Activated naive CD4-positive, alpha-beta T cell treated with anti-CD3 and anti-CD28 coated beads, Interleukin-2, amount 10 ng/mL, durations not matched to agents 7 days and 5 days (primary cell): ENCODE results near the gene ACOT13.
"Not testable (repeated sequence)": the region's sequence is repeated elsewhere in the genome, so short reads cannot be mapped to it uniquely, and the experiment has no call there.

Experiments
- CTCF ChIA-PET: fragments of 350-600 bp; sonication (Branson Sonifier 250); formaldehyde crosslinking; loops from one replicate; lab custom pipeline; 2021; ENCODE audit warnings: antibody characterized with exemption; lab: Charles Lee
- DNase-seq: peaks from one replicate; pipeline ENCODE4 v3.0.0-alpha.2; 2020
- H3K27ac Mint-ChIP-seq: one replicate; pipeline ENCODE4 v1.8.0; 2021; ENCODE audit warnings: mild to moderate bottlenecking, moderate library complexity, mixed read lengths
- H3K27me3 Mint-ChIP-seq: one replicate; pipeline ENCODE4 v1.8.0; 2021; ENCODE audit warnings: mild to moderate bottlenecking, mixed read lengths
- H3K36me3 Mint-ChIP-seq: one replicate; pipeline ENCODE4 v1.8.0; 2021; ENCODE audit warnings: mixed read lengths
- H3K4me1 Mint-ChIP-seq: one replicate; pipeline ENCODE4 v1.8.0; 2021; ENCODE audit warnings: mixed read lengths
- H3K4me3 Mint-ChIP-seq: one replicate; pipeline ENCODE4 v1.8.0; 2021; ENCODE audit warnings: mild to moderate bottlenecking, moderate library complexity, mixed read lengths
- H3K9me3 Mint-ChIP-seq: one replicate; pipeline ENCODE4 v1.8.0; 2021; ENCODE audit warnings: mixed read lengths

Gene ACOT13

DNA sequence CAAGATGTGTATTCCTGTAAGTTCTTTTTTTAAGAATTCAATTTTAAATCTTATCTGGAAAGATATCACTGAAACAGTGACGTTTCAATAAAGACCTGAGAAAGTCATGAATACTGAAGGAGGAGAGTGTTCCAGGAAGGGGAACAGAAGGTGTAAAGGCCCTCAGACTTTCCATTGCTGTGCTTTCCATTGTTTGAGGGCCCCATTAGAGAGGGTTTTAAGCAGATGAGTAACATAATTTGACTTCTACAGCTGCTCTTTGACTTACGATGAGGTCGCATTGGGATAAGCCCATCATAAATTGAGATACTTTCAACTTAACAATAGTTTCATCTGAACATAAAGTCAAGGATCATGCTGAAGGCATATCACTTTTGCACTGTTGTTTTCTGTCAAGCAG is 24.7 kb downstream of the ACOT13 start:
- CTCF ChIA-PET = interaction anchor here (1.1 to 2.0 kb wide), 3 partner anchors 108 to 334 kb away, joined by 3 to 6 read pairs (median 4); no protein-coding TSS in a partner anchor
- Mint-ChIP-seq H3K36me3 (peaks cover 3% of the 10 kb centered on the region), H3K4me1 (peaks cover 10% of the 10 kb centered on the region), H3K4me3 (no peak overlapping the region), H3K27me3 (no peaks in the 10 kb centered on the region), H3K27ac (no peak overlapping the region), H3K9me3 (no peaks in the 10 kb centered on the region)
- no peak for DNase-seq

DNA sequence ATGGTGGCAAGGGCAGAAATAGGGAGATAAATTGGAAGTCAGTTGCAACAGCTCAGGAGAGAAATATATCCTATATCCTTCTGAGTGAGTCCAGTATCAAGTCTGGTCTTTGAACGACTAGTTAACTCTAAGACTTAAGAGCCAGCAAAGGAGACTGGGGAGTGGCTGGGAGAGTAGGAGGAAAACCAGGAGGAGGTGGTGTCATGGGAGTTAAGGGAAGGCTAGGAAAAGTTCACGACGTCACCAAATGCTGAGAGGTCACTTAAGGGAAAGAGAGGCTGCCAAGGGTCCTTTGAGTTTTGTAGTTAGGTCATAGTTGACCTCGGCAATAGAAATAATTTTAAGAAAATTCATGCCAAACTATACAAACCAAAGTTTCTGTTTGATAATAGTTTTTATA is 25.1 kb downstream of the ACOT13 start:
- peaks cover 10% of the 10 kb centered on the region for H3K4me1 Mint-ChIP-seq
- H3K27ac Mint-ChIP-seq = no peak overlapping the region
- no peaks in the 10 kb centered on the region for H3K27me3 Mint-ChIP-seq
- H3K4me3 Mint-ChIP-seq = no peak overlapping the region
- DNase-seq = no peak
- CTCF ChIA-PET = interaction anchor here (1.1 to 2.0 kb wide), 3 partner anchors 108 to 334 kb away, joined by 3 to 6 read pairs (median 4); no protein-coding TSS in a partner anchor
- no peaks in the 10 kb centered on the region for H3K9me3 Mint-ChIP-seq
- H3K36me3 Mint-ChIP-seq = peaks cover 3% of the 10 kb centered on the region

DNA sequence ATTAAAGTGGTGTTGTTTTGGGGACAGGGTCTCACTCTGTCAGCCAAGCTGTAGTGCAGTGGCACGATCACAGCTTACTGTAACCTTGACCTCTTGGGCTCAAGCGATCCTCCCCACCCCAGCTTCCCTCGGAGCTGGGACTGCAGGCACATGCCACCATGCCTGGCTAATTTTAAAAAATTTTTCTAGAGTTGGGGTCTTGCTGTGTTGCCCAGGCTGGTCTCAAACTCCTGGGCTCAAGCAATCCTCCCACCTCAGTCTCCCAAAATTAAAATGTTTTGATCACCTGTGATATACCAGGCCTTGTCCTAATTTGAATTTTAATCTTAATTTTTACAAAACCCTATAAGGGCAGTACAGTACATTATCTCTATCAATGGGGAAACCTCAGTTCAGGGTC is 25.5 kb downstream of the ACOT13 start:
- H3K9me3 Mint-ChIP-seq = no peaks in the 10 kb centered on the region
- CTCF ChIA-PET = interaction anchor here (1.1 to 2.0 kb wide), 3 partner anchors 109 to 334 kb away, joined by 3 to 6 read pairs (median 4); no protein-coding TSS in a partner anchor
- H3K27ac Mint-ChIP-seq = no peak overlapping the region
- no peak for DNase-seq
- peaks cover 10% of the 10 kb centered on the region for H3K4me1 Mint-ChIP-seq
- no peak overlapping the region for H3K4me3 Mint-ChIP-seq
- H3K27me3 Mint-ChIP-seq = no peaks in the 10 kb centered on the region
- peaks cover under 1% of the 10 kb centered on the region for H3K36me3 Mint-ChIP-seq

DNA sequence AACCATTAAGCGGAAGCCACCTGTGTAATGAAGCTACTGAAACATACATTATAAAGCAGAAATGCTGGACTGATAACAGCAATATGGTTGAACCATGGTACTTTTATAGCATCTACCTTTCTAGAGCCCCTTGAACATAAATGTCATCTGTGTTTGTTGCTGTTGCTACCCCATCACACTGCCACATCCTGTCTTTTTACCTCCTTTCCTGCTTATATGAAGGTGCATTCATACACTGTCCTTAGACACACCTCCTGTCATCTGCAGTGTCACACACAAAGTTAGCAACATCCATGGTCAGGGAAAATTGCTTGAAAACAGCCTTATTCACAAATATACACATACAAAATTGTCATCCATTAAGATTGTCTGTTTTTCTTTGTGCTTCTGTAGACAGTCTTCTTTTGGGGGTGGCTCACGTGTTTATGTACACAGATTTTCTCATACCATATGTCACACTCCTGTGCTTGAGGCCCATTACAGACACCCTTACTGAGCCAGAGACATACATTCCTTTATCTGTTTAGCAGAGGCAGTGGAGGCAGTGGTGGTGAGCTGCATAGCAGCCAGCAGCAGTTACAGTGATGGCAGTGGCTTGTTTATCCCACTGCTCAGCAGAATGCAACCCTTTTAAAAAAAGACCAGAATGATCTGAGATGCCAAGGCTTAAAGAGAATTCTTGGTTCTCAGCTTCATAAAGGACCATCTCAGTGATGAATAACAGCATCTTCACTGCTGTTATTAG is 26.1 kb downstream of the ACOT13 start:
- Mint-ChIP-seq H3K27me3 (no peaks in the 10 kb centered on the region), H3K4me3 (no peak overlapping the region), H3K27ac (peak overlapping the region; percentile 50), H3K9me3 (no peaks in the 10 kb centered on the region), H3K4me1 (peaks cover 10% of the 10 kb centered on the region), H3K36me3 (peaks cover 3% of the 10 kb centered on the region)
- no peak for DNase-seq
- CTCF ChIA-PET = interaction anchor here (2.0 kb wide), 1 partner anchor 111 kb away, joined by 6 read pairs; no protein-coding TSS in a partner anchor

DNA sequence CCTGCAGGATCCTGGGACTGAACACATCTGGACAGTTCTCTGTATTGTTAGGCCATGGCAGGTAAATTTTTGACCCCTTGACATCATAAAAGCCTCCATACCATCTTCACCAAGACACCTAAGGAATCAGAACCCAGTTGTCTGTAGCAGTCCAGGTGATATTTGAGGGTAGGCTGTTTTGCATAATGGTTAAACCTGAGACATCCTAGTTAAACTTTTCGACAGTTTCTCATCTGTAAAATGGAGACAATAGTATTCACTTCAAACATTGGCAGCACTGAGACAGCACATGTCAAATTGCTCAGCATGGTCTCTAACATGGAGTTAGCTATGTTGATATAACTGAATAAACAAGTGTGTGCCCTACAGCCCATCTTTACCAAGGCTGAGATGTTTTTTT is 27.3 kb downstream of the ACOT13 start:
- Mint-ChIP-seq H3K4me1 (peaks cover 10% of the 10 kb centered on the region), H3K4me3 (no peak overlapping the region), H3K36me3 (peaks cover 7% of the 10 kb centered on the region), H3K27ac (no peak overlapping the region), H3K9me3 (no peaks in the 10 kb centered on the region), H3K27me3 (no peaks in the 10 kb centered on the region)
- DNase-seq = no peak
- CTCF ChIA-PET = interaction anchor here (1.1 to 2.0 kb wide), 4 partner anchors 28 to 324 kb away, joined by 3 to 10 read pairs (median 4); partner anchors contain the start of gene TDP2

DNA sequence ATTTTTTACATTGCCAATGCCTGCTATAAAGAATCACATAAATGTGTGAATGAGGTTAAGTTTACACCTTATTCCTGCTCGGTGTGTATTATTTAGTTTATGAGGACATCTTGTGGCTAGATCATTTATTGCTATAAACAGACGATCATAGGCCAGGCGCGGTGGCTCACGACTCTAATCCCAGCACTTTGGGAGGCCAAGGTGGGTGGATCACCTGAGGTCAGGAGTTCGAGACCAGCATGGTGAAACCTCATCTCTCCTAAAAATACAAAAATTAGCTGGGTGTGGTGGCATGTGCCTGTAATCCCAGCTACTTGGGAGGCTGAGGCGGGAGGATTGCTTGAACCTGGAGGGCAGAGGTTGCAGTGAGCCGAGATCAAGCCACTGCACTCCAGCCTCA is 28.8 kb downstream of the ACOT13 start:
- H3K36me3 Mint-ChIP-seq, H3K4me3 Mint-ChIP-seq, H3K27me3 Mint-ChIP-seq, H3K27ac Mint-ChIP-seq, H3K9me3 Mint-ChIP-seq: not testable (repeated sequence)
- H3K4me1 Mint-ChIP-seq = peaks cover 10% of the 10 kb centered on the region
- CTCF ChIA-PET = interaction anchor here (1.5 to 3.1 kb wide), 3 partner anchors 30 to 114 kb away, joined by 4 to 18 read pairs (median 5); partner anchors contain the start of gene TDP2
- peak; percentile 46 for DNase-seq

DNA sequence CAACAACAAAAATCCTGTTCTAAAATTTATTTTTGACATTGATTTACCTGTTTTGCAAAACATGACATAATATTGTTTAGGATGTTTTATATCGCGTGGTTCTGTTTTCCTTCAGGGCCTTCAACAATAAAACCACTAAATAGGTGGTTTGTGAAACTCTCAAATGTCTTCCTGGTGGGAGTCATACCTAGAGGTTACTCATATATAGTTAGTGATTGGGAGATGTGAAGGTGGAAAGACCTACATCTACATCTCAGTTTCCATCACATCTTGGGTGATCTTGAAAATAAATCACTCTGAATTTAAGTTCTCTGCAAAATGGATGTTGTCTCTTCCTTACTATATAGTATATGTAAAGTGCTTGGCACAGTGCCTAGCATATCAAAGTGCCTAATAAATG is 29.2 kb downstream of the ACOT13 start:
- CTCF ChIA-PET = interaction anchor here (1.5 to 3.1 kb wide), 3 partner anchors 30 to 114 kb away, joined by 4 to 18 read pairs (median 5); partner anchors contain the start of gene TDP2
- Mint-ChIP-seq H3K27me3 (no peaks in the 10 kb centered on the region), H3K9me3 (no peaks in the 10 kb centered on the region), H3K4me3 (no peak overlapping the region), H3K27ac (no peak overlapping the region), H3K36me3 (peaks cover 12% of the 10 kb centered on the region), H3K4me1 (peaks cover 10% of the 10 kb centered on the region)
- no peak for DNase-seq

DNA sequence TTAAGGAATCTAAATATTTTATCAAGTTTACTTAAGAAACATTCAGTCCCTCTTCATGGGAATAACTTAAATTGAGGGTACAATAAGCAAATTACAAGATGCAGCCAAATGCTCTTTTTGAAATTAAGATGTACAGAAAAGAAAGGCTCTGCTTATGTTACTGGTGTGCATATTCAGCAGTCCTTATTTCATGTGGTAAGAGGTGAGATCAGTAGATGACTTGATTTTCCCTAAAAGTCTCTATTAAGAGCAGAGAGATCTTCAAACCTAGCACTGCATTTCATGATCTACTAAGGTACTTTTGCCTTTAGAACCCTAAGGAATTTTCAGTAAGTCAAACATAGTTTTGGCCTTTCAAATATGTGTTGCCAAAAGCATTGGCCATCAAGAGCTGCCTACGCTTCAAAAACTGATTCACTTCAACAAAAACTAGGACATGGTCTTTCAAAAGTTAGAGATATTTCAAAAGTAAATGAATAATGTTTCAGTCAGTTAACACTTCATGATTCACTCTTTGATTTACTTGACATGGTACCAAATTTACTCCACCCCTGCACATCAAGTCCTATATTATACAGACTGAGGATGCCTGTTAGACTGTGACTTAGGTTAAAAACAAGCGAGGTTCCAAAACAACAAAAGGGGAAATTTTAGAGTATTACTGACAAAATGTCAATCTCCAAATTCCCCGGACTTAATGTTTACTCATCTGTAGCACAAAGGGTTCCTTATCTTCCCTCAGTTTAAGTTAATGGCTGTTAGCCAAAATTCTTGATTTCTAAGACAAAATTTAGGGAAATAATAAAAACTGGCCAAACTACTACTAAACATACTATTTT is 32.9 kb downstream of the ACOT13 start:
- CTCF ChIA-PET = no interaction called here
- Mint-ChIP-seq H3K4me3 (no peak overlapping the region), H3K27me3 (no peaks in the 10 kb centered on the region), H3K36me3 (peaks cover 36% of the 10 kb centered on the region), H3K27ac (no peak overlapping the region), H3K4me1 (no peaks in the 10 kb centered on the region), H3K9me3 (no peaks in the 10 kb centered on the region)
- no peak for DNase-seq

DNA sequence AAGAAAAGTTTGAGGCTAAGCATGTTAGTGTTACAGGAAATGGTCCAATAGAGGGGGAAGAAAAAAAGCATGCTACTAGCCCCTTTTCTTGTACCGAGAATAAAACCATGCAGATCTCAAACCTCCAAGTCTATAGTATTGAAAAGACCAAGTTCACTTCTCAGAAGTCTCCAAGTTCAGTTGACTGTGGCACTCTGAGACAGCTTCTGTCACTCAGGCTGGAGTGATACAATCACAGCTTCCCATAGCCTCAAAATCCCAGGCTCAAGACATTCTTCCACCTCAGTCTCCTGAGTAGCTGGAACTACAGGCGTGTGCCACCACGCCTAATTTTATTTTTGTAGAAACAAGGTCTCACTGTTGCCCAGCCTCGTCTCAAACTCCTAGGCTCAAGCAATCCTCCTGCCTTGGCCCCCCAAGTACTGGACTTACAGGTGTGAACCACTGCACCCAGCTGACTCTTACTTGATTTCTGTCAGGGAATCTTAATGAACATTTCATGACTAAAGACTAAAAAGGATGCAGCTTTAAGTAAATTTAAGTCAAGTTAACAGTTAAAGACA is 35.9 kb downstream of the ACOT13 start:
- Mint-ChIP-seq H3K9me3 (no peaks in the 10 kb centered on the region), H3K4me3 (no peak overlapping the region), H3K36me3 (peaks cover 59% of the 10 kb centered on the region), H3K27ac (peak overlapping the region; percentile 33), H3K4me1 (peaks cover 5% of the 10 kb centered on the region), H3K27me3 (no peaks in the 10 kb centered on the region)
- CTCF ChIA-PET = interaction anchor here (0.9 to 1.8 kb wide), 3 partner anchors 21 to 122 kb away, joined by 3 to 5 read pairs (median 5); no protein-coding TSS in a partner anchor
- no peak for DNase-seq

DNA sequence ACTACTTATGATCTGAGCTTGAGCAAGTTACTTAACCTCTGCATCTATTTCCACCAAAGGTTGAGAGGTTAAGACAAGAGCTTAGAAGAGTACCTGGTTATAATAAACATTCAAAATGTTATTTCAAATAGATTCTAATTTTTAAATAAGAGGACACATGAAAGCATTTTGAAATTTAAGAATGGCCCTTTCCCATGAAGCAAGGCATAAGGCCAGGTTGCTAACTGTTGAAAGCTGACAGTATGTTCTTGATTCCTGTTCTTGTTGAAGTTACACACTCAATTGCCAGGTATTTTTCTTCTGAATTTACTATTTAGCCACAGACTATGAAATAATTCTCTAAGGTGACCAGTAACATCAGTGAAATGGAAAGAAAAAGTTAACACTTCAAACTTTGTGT is 37.6 kb downstream of the ACOT13 start:
- H3K4me1 Mint-ChIP-seq = peaks cover 9% of the 10 kb centered on the region
- no peak for DNase-seq
- H3K27ac Mint-ChIP-seq = no peak overlapping the region
- H3K36me3 Mint-ChIP-seq = peaks cover 64% of the 10 kb centered on the region
- no peaks in the 10 kb centered on the region for H3K9me3 Mint-ChIP-seq
- no peaks in the 10 kb centered on the region for H3K27me3 Mint-ChIP-seq
- no peak overlapping the region for H3K4me3 Mint-ChIP-seq
- CTCF ChIA-PET = interaction anchor here (1.2 to 1.8 kb wide), 3 partner anchors 15 to 123 kb away, joined by 3 to 7 read pairs (median 5); partner anchors contain the start of gene C6orf62

DNA sequence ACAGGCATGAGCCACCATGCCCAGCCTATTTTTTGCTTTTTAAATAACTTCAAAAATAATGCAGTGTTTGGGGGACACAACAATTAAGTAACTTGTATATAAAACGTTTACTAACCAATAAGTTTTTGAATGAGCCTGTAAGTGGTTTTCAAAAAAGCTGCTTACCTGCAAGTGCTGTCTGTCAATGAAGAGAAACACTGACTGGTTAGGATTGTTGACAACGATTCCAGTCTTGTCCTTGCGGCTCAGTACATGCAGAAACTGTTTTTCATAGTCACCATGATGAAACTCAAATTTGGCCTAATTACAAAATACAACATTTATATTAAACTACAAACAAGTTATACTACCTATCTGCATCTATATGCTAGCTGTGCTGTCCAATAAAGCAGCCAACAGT is 41.7 kb downstream of the ACOT13 start:
- no peak for DNase-seq
- Mint-ChIP-seq H3K27me3 (no peaks in the 10 kb centered on the region), H3K4me3 (no peak overlapping the region), H3K4me1 (peaks cover 29% of the 10 kb centered on the region), H3K9me3 (no peaks in the 10 kb centered on the region), H3K36me3 (peaks cover 69% of the 10 kb centered on the region), H3K27ac (no peak overlapping the region)
- CTCF ChIA-PET = interaction anchor here (1.1 kb wide), 1 partner anchor 214 kb away, joined by 3 read pairs; the partner anchor contains the start of gene ALDH5A1

DNA sequence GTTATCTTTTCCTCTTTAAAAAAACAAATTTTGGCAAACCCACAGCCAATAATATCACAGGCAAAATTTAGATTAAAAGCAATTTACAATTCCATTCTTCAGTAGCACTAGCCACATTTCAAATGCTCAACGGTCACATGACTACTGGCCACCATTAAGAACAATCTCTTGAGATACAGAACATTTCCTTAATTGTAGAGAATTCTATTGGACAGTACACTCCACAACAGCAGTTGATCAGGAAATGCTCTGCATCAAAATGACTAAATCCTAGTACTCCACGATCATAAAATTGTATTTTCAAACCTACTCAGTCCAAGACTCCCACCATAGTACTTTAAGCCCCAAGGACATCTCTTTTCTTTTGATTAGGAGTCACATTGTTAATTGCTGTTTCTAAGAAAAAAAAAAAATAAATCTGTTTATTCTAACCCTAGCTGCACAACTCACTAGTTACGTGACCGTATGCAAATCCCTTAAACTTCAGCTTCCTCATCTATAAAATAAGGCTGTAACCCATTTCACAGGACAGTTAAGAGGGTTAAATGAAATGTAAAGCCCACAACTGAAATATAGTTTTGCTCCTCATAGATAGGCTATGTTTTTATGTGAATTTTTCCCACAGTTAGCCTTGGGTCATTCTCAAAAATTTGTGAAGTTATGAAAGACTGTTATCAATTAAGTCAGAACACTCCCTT is 42.3 kb downstream of the ACOT13 start:
- H3K27me3 Mint-ChIP-seq = no peaks in the 10 kb centered on the region
- DNase-seq = no peak
- peaks cover 35% of the 10 kb centered on the region for H3K4me1 Mint-ChIP-seq
- H3K36me3 Mint-ChIP-seq = peaks cover 70% of the 10 kb centered on the region
- no peak overlapping the region for H3K27ac Mint-ChIP-seq
- H3K9me3 Mint-ChIP-seq = no peaks in the 10 kb centered on the region
- no peak overlapping the region for H3K4me3 Mint-ChIP-seq
- CTCF ChIA-PET = interaction anchor here (1.0 to 1.1 kb wide), 2 partner anchors 128 to 215 kb away, joined by 3 read pairs; partner anchors contain the start of gene ALDH5A1
